Mesenchymal stem cell (in vitro differentiated cells and primary cell): ENCODE measurements around the gene IFNW1.

Experiments
- DNase-seq: peaks from one replicate; pipeline ENCODE4 v3.0.0-alpha.2; 2013
- H2AFZ ChIP-seq: one replicate; pipeline ENCODE4 v1.6.1; 2013; ENCODE audit warnings: low read depth, mild to moderate bottlenecking, control low read depth, inconsistent platforms, low read length, moderate library complexity
- H2AK5ac ChIP-seq: 2 replicates; pipeline ENCODE4 v1.6.1; 2013; ENCODE audit warnings: low read length, moderate library complexity, mild to moderate bottlenecking, inconsistent platforms; ENCODE audit not compliant: severe bottlenecking
- H2BK120ac ChIP-seq: one replicate; pipeline ENCODE4 v1.6.1; 2013; ENCODE audit warnings: low read depth, mild to moderate bottlenecking, inconsistent platforms, low read length, moderate library complexity
- H2BK12ac ChIP-seq, 2 experiments: one replicate each; pipeline ENCODE4 v1.6.1; 2013; ENCODE audit warnings: inconsistent platforms in 2 of 2, low read length in 2 of 2, mild to moderate bottlenecking in 2 of 2, moderate library complexity in 2 of 2, control low read depth in 1 of 2
- H2BK15ac ChIP-seq: one replicate; pipeline ENCODE4 v1.6.1; 2013; ENCODE audit warnings: mild to moderate bottlenecking, low read depth, inconsistent platforms; ENCODE audit not compliant: poor library complexity, severe bottlenecking
- H2BK5ac ChIP-seq: 2 replicates; pipeline ENCODE4 v1.6.1; 2013; ENCODE audit warnings: low read depth, mild to moderate bottlenecking, low read length, control low read depth, inconsistent platforms; ENCODE audit not compliant: poor library complexity, severe bottlenecking
- H3K14ac ChIP-seq, 2 experiments: one replicate each; pipeline ENCODE4 v1.6.1; 2013; ENCODE audit warnings: inconsistent platforms in 2 of 2, low read length in 2 of 2, control low read depth in 1 of 2, mild to moderate bottlenecking in 1 of 2, moderate library complexity in 1 of 2
- H3K18ac ChIP-seq, 2 experiments: one replicate each; pipeline ENCODE4 v1.6.1; 2013; ENCODE audit warnings: inconsistent platforms in 2 of 2, low read length in 2 of 2, control low read depth in 1 of 2, low read depth in 1 of 2, mild to moderate bottlenecking in 1 of 2
- H3K23ac ChIP-seq, 2 experiments: one replicate each; pipeline ENCODE4 v1.6.1; 2013; ENCODE audit warnings: inconsistent platforms in 2 of 2, low read length in 2 of 2, mild to moderate bottlenecking in 2 of 2, moderate library complexity in 2 of 2, control low read depth in 1 of 2
- H3K27ac ChIP-seq: 2 replicates; pipeline ENCODE4 v1.5.1; 2013; ENCODE audit warnings: mild to moderate bottlenecking, moderate library complexity, low read length, control low read depth, inconsistent platforms; ENCODE audit not compliant: poor library complexity, severe bottlenecking
- H3K27me3 ChIP-seq, 2 experiments: 2 replicates each; pipeline versions ENCODE4 v1.6.1 to v1.7.0; 2013; ENCODE audit warnings: low read length in 2 of 2, mild to moderate bottlenecking in 2 of 2, moderate library complexity in 2 of 2, control low read depth in 1 of 2, inconsistent platforms in 1 of 2; ENCODE audit not compliant: control insufficient read depth in 1 of 2, insufficient read depth in 1 of 2
- H3K36me3 ChIP-seq, 2 experiments: 2 replicates each; pipeline versions ENCODE4 v1.6.1 to v1.7.0; 2013; ENCODE audit warnings: low read length in 2 of 2, control low read depth in 1 of 2, inconsistent platforms in 1 of 2, low read depth in 1 of 2, mild to moderate bottlenecking in 1 of 2; ENCODE audit not compliant: insufficient read depth in 2 of 2, control insufficient read depth in 1 of 2
- H3K4ac ChIP-seq, 2 experiments: one replicate each; pipeline ENCODE4 v1.6.1; 2013; ENCODE audit warnings: inconsistent platforms in 2 of 2, low read length in 2 of 2, mild to moderate bottlenecking in 2 of 2, moderate library complexity in 2 of 2, control low read depth in 1 of 2, low read depth in 1 of 2
- H3K4me1 ChIP-seq: 2 replicates; pipeline ENCODE4 v1.6.1; 2013; ENCODE audit warnings: low read depth, low read length, control low read depth; ENCODE audit not compliant: control insufficient read depth, insufficient read depth
- H3K4me2 ChIP-seq: 2 replicates; pipeline ENCODE4 v1.6.1; 2013; ENCODE audit warnings: low read length, mild to moderate bottlenecking, inconsistent platforms; ENCODE audit not compliant: poor library complexity, severe bottlenecking
- H3K4me3 ChIP-seq, 2 experiments: 2 replicates each; pipeline versions ENCODE4 v1.5.1 to v1.7.0; 2013; ENCODE audit warnings: low read length in 2 of 2, mild to moderate bottlenecking in 2 of 2, control low read depth in 1 of 2, low read depth in 1 of 2; ENCODE audit not compliant: insufficient read depth in 1 of 2
- H3K79me1 ChIP-seq: replicated peaks from 2 replicates; pipeline ENCODE4 v1.6.1; 2013; ENCODE audit warnings: mild to moderate bottlenecking, control low read depth, low read length, inconsistent platforms; ENCODE audit not compliant: poor library complexity, severe bottlenecking
- H3K9ac ChIP-seq: 2 replicates; pipeline ENCODE4 v1.7.0; 2013; ENCODE audit warnings: mild to moderate bottlenecking, low read length, moderate library complexity
- H3K9me3 ChIP-seq: 2 replicates; pipeline ENCODE4 v1.7.0; 2013; ENCODE audit warnings: mild to moderate bottlenecking, low read length; ENCODE audit not compliant: control insufficient read depth
- H4K8ac ChIP-seq: one replicate; pipeline ENCODE4 v1.6.1; 2013; ENCODE audit warnings: inconsistent platforms, mild to moderate bottlenecking, low read length, moderate library complexity
- H4K91ac ChIP-seq: one replicate; pipeline ENCODE4 v1.6.1; 2013; ENCODE audit warnings: mild to moderate bottlenecking, low read length, inconsistent platforms
- WGBS: methylation state at CpG from one replicate; pipeline ENCODE4 v1.1.7; 2013; ENCODE audit warnings: mixed read lengths; 5-methylcytosine and 5-hydroxymethylcytosine counted together

Gene IFNW1

GRCh38 chr9:21160178-21160577, 18.5 kb upstream of the IFNW1 start:
- Histone ChIP-seq H3K4me1 (no peaks in the 10 kb centered on the region), H4K91ac (no peak overlapping the region), H3K27me3 (no peaks in the 10 kb centered on the region), H3K27ac (no peak overlapping the region), H3K23ac (no peak overlapping the region), H3K9me3 (no peaks in the 10 kb centered on the region), H3K18ac (no peak overlapping the region), H3K4me2 (no peak overlapping the region), H3K9ac (no peak overlapping the region), H4K8ac (no peak overlapping the region), H3K14ac (no peak overlapping the region), H2AFZ (no peak overlapping the region), H2AK5ac (no peak overlapping the region), H2BK5ac (no peak overlapping the region), H3K4ac (no peak overlapping the region), H2BK120ac (no peak overlapping the region), H2BK12ac (no peak overlapping the region), H3K79me1 (no peaks in the 10 kb centered on the region), H3K4me3 (no peak overlapping the region), H2BK15ac (no peak overlapping the region), H3K36me3 (no peaks in the 10 kb centered on the region)
- WGBS, result no CpG with 5 or more reads among the region's 1 CpG
- peak; percentile 44 for DNase-seq

GRCh38 chr9:21155501-21155900, 13.9 kb upstream of the IFNW1 start:
- Histone ChIP-seq H2AK5ac (no peak overlapping the region), H3K27ac (no peak overlapping the region), H3K14ac (no peak overlapping the region), H3K4me3 (no peak overlapping the region), H3K23ac (no peak overlapping the region), H3K18ac (no peak overlapping the region), H4K91ac (no peak overlapping the region), H4K8ac (no peak overlapping the region), H3K4me1 (peaks cover 2% of the 10 kb centered on the region), H2BK12ac (no peak overlapping the region), H3K36me3 (no peaks in the 10 kb centered on the region), H3K27me3 (no peaks in the 10 kb centered on the region), H3K9me3 (no peaks in the 10 kb centered on the region), H2BK120ac (no peak overlapping the region), H3K9ac (peak overlapping the region; percentile 65), H2BK15ac (no peak overlapping the region), H3K79me1 (no peaks in the 10 kb centered on the region), H2BK5ac (no peak overlapping the region), H2AFZ (no peak overlapping the region), H3K4ac (no peak overlapping the region), H3K4me2 (no peak overlapping the region)
- DNase-seq, result peak; percentile 1
- WGBS, result 61% methylated on average over 2 of the region's 2 CpGs

- Histone ChIP-seq H3K36me3 (no peaks in the 10 kb centered on the region), H4K91ac (no peak overlapping the region), H3K4me3 (peak overlapping the region in 1 of 2 experiments; percentile 47), H3K4ac (no peak overlapping the region), H3K18ac (no peak overlapping the region), H3K9me3 (no peaks in the 10 kb centered on the region), H2BK5ac (no peak overlapping the region), H2AK5ac (no peak overlapping the region), H3K23ac (no peak overlapping the region), H3K27ac (peak overlapping the region; percentile 12), H4K8ac (no peak overlapping the region), H3K27me3 (no peaks in the 10 kb centered on the region), H3K79me1 (no peaks in the 10 kb centered on the region), H3K14ac (no peak overlapping the region), H3K9ac (peak overlapping the region; percentile 55), H3K4me1 (peaks cover 2% of the 10 kb centered on the region), H3K4me2 (peak overlapping the region; percentile 34), H2BK15ac (no peak overlapping the region), H2BK12ac (no peak overlapping the region), H2BK120ac (no peak overlapping the region), H2AFZ (no peak overlapping the region)
- DNase-seq, result peak; percentile 31
- 11% methylated on average over 2 of the region's 3 CpGs for WGBS
These were observed 12.5 kb upstream of the IFNW1 start for GRCh38 chr9:21154018-21154608.

- Histone ChIP-seq H3K27me3 (no peaks in the 10 kb centered on the region), H3K23ac (no peak overlapping the region), H3K4me2 (peak overlapping the region; percentile 34), H2BK120ac (no peak overlapping the region), H4K8ac (peak overlapping the region; percentile 41), H3K14ac (no peak overlapping the region), H3K4me3 (peak overlapping the region in 1 of 2 experiments; percentile 47), H2BK5ac (no peak overlapping the region), H2AK5ac (no peak overlapping the region), H3K4ac (no peak overlapping the region), H3K79me1 (no peaks in the 10 kb centered on the region), H3K4me1 (peaks cover 2% of the 10 kb centered on the region), H3K36me3 (no peaks in the 10 kb centered on the region), H3K9ac (peak overlapping the region; percentile 55), H3K27ac (peak overlapping the region; percentile 12), H2BK12ac (no peak overlapping the region), H4K91ac (no peak overlapping the region), H3K9me3 (peaks cover 5% of the 10 kb centered on the region), H3K18ac (no peak overlapping the region), H2BK15ac (no peak overlapping the region), H2AFZ (no peak overlapping the region)
- 30% methylated on average over 2 of the region's 3 CpGs for WGBS
- DNase-seq, result peak; percentile 35
These were observed 11.8 kb upstream of the IFNW1 start for GRCh38 chr9:21153336-21154017.
